K562 (cell line): ENCODE data around the gene IFIT2. TPM values are rescaled to one million over a fixed set of nuclear protein-coding genes. Genes with fewer than 3 reads are reported as not detected.

ENCODE experiments used
- ATAC-seq: fragments of 200-7000 bp; cut with Tn5 transposase; 3 replicates; pipeline ENCODE4 v1.9.1; 2020; ENCODE audit warnings: moderate library complexity
- BruUV-seq: library from RNA; stranded (reverse); fragments of 400-500 nt; replicated peaks from 2 replicates; lab custom pipeline; 2021; lab: Mats Ljungman, UMichigan
- CTCF ChIA-PET: fragments of 300-600 bp; formaldehyde crosslinking; extraction: SDS; loops from one replicate; lab custom pipeline; 2021; ENCODE audit warnings: low intra/inter-chr PET ratio; lab: Yijun Ruan, JAX
- POLR2A ChIA-PET: fragments of 300-600, 350-650 bp; sonication (Branson Sonifier 250); formaldehyde crosslinking; extraction: SDS; loops from one replicate; lab custom pipeline; 2021; ENCODE audit warnings: antibody characterized with exemption, inconsistent platforms; lab: Yijun Ruan, JAX
- DNase-seq, 4 experiments: peaks; one replicate each; pipeline versions ENCODE4 v3.0.0 to v3.0.0-alpha.2; 2011 to 2018; ENCODE audit warnings: low spot score in 3 of 4, mixed read lengths in 3 of 4; ENCODE audit errors: extremely low read depth in 1 of 4
- FAIRE-seq: peaks from 2 replicates; lab custom pipeline; 2011; peaks lifted over from hg19 to GRCh38; lab: Jason Lieb, UNC
- H2AFZ ChIP-seq: 2 replicates; pipeline ENCODE4 v1.6.0; 2011; ENCODE audit warnings: low read depth, low read length, control low read depth, inconsistent platforms
- H3K27ac ChIP-seq: fragments of 200-600 bp; 3 replicates; pipeline ENCODE4 v1.8.0; 2011; ENCODE audit warnings: low read depth, mild to moderate bottlenecking, control low read depth, inconsistent platforms, low read length, moderate library complexity, mixed read lengths; ENCODE audit errors: extremely low read depth
- H3K27me3 ChIP-seq, 2 experiments: fragments of 300-600 bp in 1 of 2; 2 replicates in 1 of 2; 3 replicates in 1 of 2; pipeline versions ENCODE4 v1.6.0 to v1.8.0; 2011; ENCODE audit warnings: inconsistent platforms in 2 of 2, low read length in 2 of 2, mild to moderate bottlenecking in 1 of 2, mixed read lengths in 1 of 2, moderate library complexity in 1 of 2; ENCODE audit not compliant: control insufficient read depth in 2 of 2, insufficient read depth in 2 of 2
- H3K36me3 ChIP-seq: fragments of 300-600 bp; 3 replicates; pipeline ENCODE4 v1.8.0; 2011; ENCODE audit warnings: mild to moderate bottlenecking, low read length, inconsistent platforms; ENCODE audit not compliant: control insufficient read depth, insufficient read depth
- H3K4me1 ChIP-seq, 2 experiments: fragments of 200-600 bp in 1 of 2; replicated peaks in 1 of 2; 2 replicates in 1 of 2; 3 replicates in 1 of 2; pipeline versions ENCODE4 v1.5.1 to v1.8.0; 2011; ENCODE audit warnings: inconsistent platforms in 2 of 2, low read length in 2 of 2, mild to moderate bottlenecking in 1 of 2, mixed read lengths in 1 of 2, moderate library complexity in 1 of 2; ENCODE audit not compliant: control insufficient read depth in 2 of 2, insufficient read depth in 2 of 2
- H3K4me2 ChIP-seq: 2 replicates; pipeline ENCODE4 v1.6.1; 2011; ENCODE audit warnings: low read length, control low read depth, inconsistent platforms, mixed read lengths; ENCODE audit not compliant: insufficient read depth
- H3K4me3 ChIP-seq: fragments of 200-600 bp; sonication (generic), shearing (Covaris generic); 2 replicates; pipeline ENCODE4 v1.5.1; 2016; ENCODE audit warnings: control low read depth, inconsistent platforms
- H3K79me2 ChIP-seq: fragments of 200-600 bp; 3 replicates; pipeline ENCODE4 v1.8.0; 2011; ENCODE audit warnings: low read length, inconsistent platforms; ENCODE audit not compliant: control insufficient read depth, insufficient read depth
- H3K9ac ChIP-seq, 2 experiments: 2 replicates each; pipeline versions ENCODE4 v1.6.0 to v1.6.1; 2011; ENCODE audit warnings: low read depth in 2 of 2, low read length in 2 of 2, control low read depth in 1 of 2, inconsistent platforms in 1 of 2, mild to moderate bottlenecking in 1 of 2, mixed read lengths in 1 of 2; ENCODE audit not compliant: insufficient read depth in 1 of 2
- H3K9me1 ChIP-seq: one replicate; pipeline ENCODE4 v1.6.0; 2011; ENCODE audit warnings: inconsistent platforms, mild to moderate bottlenecking, low read length, moderate library complexity; ENCODE audit not compliant: control insufficient read depth, insufficient read depth
- H3K9me3 ChIP-seq: replicated peaks from 2 replicates; pipeline ENCODE4 v1.5.1; 2011; ENCODE audit warnings: low read depth, low read length, inconsistent platforms; ENCODE audit not compliant: control insufficient read depth, insufficient read depth
- H4K20me1 ChIP-seq: replicated peaks from 2 replicates; pipeline ENCODE4 v1.6.1; 2011; ENCODE audit warnings: low read length, inconsistent platforms, mixed read lengths; ENCODE audit not compliant: control insufficient read depth, insufficient read depth
- CREB3L1 ChIP-seq: fragments of 450-650 bp; IDR thresholded peaks from 2 replicates; pipeline ENCODE4 v1.6.1; 2014; ENCODE audit warnings: low read depth, mild to moderate bottlenecking, moderate library complexity, borderline replicate concordance
- GATA2 ChIP-seq: sonication (generic); formaldehyde crosslinking; IDR thresholded peaks from 2 replicates; pipeline ENCODE4 v1.4.0; 2020; ENCODE audit warnings: mild to moderate bottlenecking, missing genetic modification reagents
- GTF2F1 ChIP-seq: IDR thresholded peaks from 2 replicates; pipeline ENCODE4 v1.6.1; 2011; ENCODE audit warnings: low read depth, low read length, improper control_type of control experiment
- JUND ChIP-seq, 2 experiments: IDR thresholded peaks; 2 replicates in 1 of 2; 3 replicates in 1 of 2; pipeline ENCODE4 v1.6.1; 2011; ENCODE audit warnings: borderline replicate concordance in 2 of 2, low read depth in 2 of 2, low read length in 2 of 2, improper control_type of control experiment in 1 of 2, missing biosample characterization in 1 of 2, missing genetic modification characterization in 1 of 2, missing genetic modification reagents in 1 of 2
- MAFF ChIP-seq: IDR thresholded peaks from 2 replicates; pipeline ENCODE4 v1.6.1; 2012; ENCODE audit warnings: low read length, improper control_type of control experiment
- MAZ ChIP-seq, 2 experiments: fragments of 450-650 bp in 1 of 2; sonication (generic) in 1 of 2; formaldehyde crosslinking; IDR thresholded peaks in 1 of 2; conservative IDR thresholded peaks in 1 of 2; 2 replicates each; pipeline versions ENCODE4 v1.4.0 to v1.5.0; 2020; ENCODE audit warnings: mild to moderate bottlenecking in 1 of 2, missing genetic modification reagents in 1 of 2
- NCOA2 ChIP-seq, 2 experiments: fragments of 450-650 bp; IDR thresholded peaks; 2 replicates each; pipeline ENCODE4 v1.6.1; 2018; ENCODE audit warnings: mild to moderate bottlenecking in 2 of 2, moderate library complexity in 1 of 2; ENCODE audit not compliant: partially characterized antibody in 2 of 2
- PML ChIP-seq: IDR thresholded peaks from 2 replicates; pipeline ENCODE4 v1.6.1; 2012; ENCODE audit warnings: low read length, inconsistent platforms
- POLR3G ChIP-seq: IDR thresholded peaks from 2 replicates; pipeline ENCODE4 v1.6.1; 2011; ENCODE audit not compliant: insufficient read length, insufficient replicate concordance; ENCODE audit errors: extremely low read depth
- RBFOX2 ChIP-seq: fragments of 200-400 bp; formaldehyde crosslinking; IDR thresholded peaks from 2 replicates; pipeline ENCODE4 v1.6.1; 2017; ENCODE audit warnings: low read depth, mild to moderate bottlenecking, low read length, moderate library complexity
- ZBTB34 ChIP-seq: fragments of 250-450 bp; sonication (Bioruptor Pico); IDR thresholded peaks from 2 replicates; pipeline ENCODE4 v1.8.0; 2021; ENCODE audit warnings: mild to moderate bottlenecking, moderate library complexity
- WGBS: fragments of 100-300 bp; shearing (Covaris generic); methylation state at CpG from one replicate; pipeline ENCODE4 v1.1.6; 2016; ENCODE audit warnings: low coverage, mixed read lengths; ENCODE audit not compliant: insufficient coverage; ENCODE audit errors: missing lambda C conversion rate; 5-methylcytosine and 5-hydroxymethylcytosine counted together
- in situ Hi-C: fragments of 300-500 bp; cut with MboI; formaldehyde crosslinking; loops from 4 replicates; pipeline ENCODE4 v1.15.0; 2018; ENCODE audit warnings: inconsistent platforms, mixed read lengths
- intact Hi-C: fragments of 100-400 bp; cut with micrococcal nuclease; formaldehyde crosslinking; loops from 2 replicates; pipeline ENCODE4 v1.14.2; 2022
- polyA plus RNA-seq, 8 experiments: library from polyadenylated mRNA; depleted of rRNA in 4 of 8; stranded (reverse) in 5 of 8; unstranded in 3 of 8; fragments of >200 nt; fragmentation: Nextera tagmentation in 2 of 8; fragmentation: Illumina TruSeq in 1 of 8; extraction: Ambion mirVana in 2 of 8; extraction: Trizol in 1 of 8; gene quantifications; 2 replicates each; pipeline versions ENCODE4 v1.2.1 to v1.2.3, GENCODE V29; 2011 to 2014; ENCODE audit warnings: inconsistent platforms in 1 of 8, missing spikeins in 1 of 8
- total RNA-seq, 7 experiments: library from RNA; depleted of rRNA in 6 of 7; stranded (reverse); fragments of >200 nt in 6 of 7; fragmentation: Illumina TruSeq in 2 of 7; extraction: Trizol in 2 of 7; gene quantifications; 2 replicates each; pipeline versions ENCODE4 v1.2.1 to v1.2.3, GENCODE V29; 2011 to 2021; ENCODE audit warnings: low replicate concordance in 1 of 7

The IFIT2 gene
- total and polyA plus RNA-seq, 9 of the 15 experiments (the other 6 are each of a cell fraction or from before 2014, with no cell fraction given), result 0.03 to 0.25 (median 0.10) TPM; not detected in 1

GRCh38 chr10:89262086-89263051 is 39.5 kb upstream of the IFIT2 start:
- Histone ChIP-seq H4K20me1 (no peaks in the 10 kb centered on the region), H3K4me3 (no peak overlapping the region), H3K9me3 (no peaks in the 10 kb centered on the region), H3K79me2 (no peaks in the 10 kb centered on the region), H3K27ac (no peak overlapping the region), H3K4me1 (no peaks in the 10 kb centered on the region), H3K9me1 (no peaks in the 10 kb centered on the region), H3K36me3 (no peaks in the 10 kb centered on the region), H3K4me2 (no peak overlapping the region), H3K9ac (no peak overlapping the region), H2AFZ (no peak overlapping the region), H3K27me3 (no peaks in the 10 kb centered on the region)
- intact Hi-C loops, result no loop called here
- DNase-seq, result no peak
- 0% methylated on average over 5 of the region's 5 CpGs for WGBS
- no peak for ATAC-seq
- BruUV-seq, result no TSS peak
- CTCF ChIA-PET, result no interaction called here
- in situ Hi-C loops, result no loop called here
- TF ChIP-seq PML, result no peak
- POLR2A ChIA-PET, result interaction anchor here (0.7 kb wide), 1 partner anchor 129 kb away, joined by 3 read pairs; no protein-coding TSS in a partner anchor
- FAIRE-seq, result no peak

- H3K9ac ChIP-seq, result no peak overlapping the region
- H3K4me1 ChIP-seq, result no peaks in the 10 kb centered on the region
- no peaks in the 10 kb centered on the region for H3K79me2 ChIP-seq
- no peak for DNase-seq
- CTCF ChIA-PET, result no interaction called here
- no peak for ATAC-seq
- intact Hi-C loops (no loop called here), in situ Hi-C loops (no loop called here)
- H3K27me3 ChIP-seq, result no peaks in the 10 kb centered on the region
- H4K20me1 ChIP-seq, result no peaks in the 10 kb centered on the region
- no peak overlapping the region for H3K4me3 ChIP-seq
- TF ChIP-seq NCOA2 (IDR thresholded peaks at IDR 0.05; ENCODE audit: partially characterized antibody in 2 of 2), result no peak
- TF ChIP-seq GTF2F1, result no peak
- TF ChIP-seq GATA2 (CRISPR knock-in tag), result no peak
- no peak for TF ChIP-seq POLR3G
- no peak for TF ChIP-seq MAFF
- no peak for TF ChIP-seq MAZ (CRISPR knock-in tag; conservative IDR thresholded peaks at IDR 0.05 in 1 of 2, IDR thresholded peaks at IDR 0.05 in 1 of 2)
- TF ChIP-seq CREB3L1, result no peak
- no peak for TF ChIP-seq ZBTB34 (CRISPR knock-in tag)
- no peak for TF ChIP-seq RBFOX2
- TF ChIP-seq JUND (IDR thresholded peaks at IDR 0.05; ENCODE audit: borderline replicate concordance, low read depth, low read length), result no peak
- TF ChIP-seq JUND (tag; IDR thresholded peaks at IDR 0.05; ENCODE audit: borderline replicate concordance, low read depth, low read length), result no peak
- no peaks in the 10 kb centered on the region for H3K9me1 ChIP-seq
- no peaks in the 10 kb centered on the region for H3K36me3 ChIP-seq
- FAIRE-seq, result no peak
- H3K4me2 ChIP-seq, result no peak overlapping the region
- H3K27ac ChIP-seq, result no peak overlapping the region
- POLR2A ChIA-PET, result no interaction called here
- no TSS peak for BruUV-seq
- WGBS, result 0% methylated on average over 1 of the region's 1 CpG
- no peaks in the 10 kb centered on the region for H3K9me3 ChIP-seq
- no peak overlapping the region for H2AFZ ChIP-seq
Observed at GRCh38 chr10:89263091-89263490, 38.8 kb upstream of the IFIT2 start.
